ENCODE data around the gene IL21R. TPM values are rescaled to one million over a fixed set of nuclear protein-coding genes. Genes with fewer than 3 reads are reported as not detected.
"Not testable (repeated sequence)": the region's sequence is repeated elsewhere in the genome, so short reads cannot be mapped to it uniquely, and the experiment has no call there.

Gene IL21R
- total RNA-seq, 4 donors from 2014 or later: 0.20 to 1.1 (median 0.27) TPM; not detected in 1

GRCh38 chr16:27392671-27393070 is 9.3 kb upstream of the IL21R start:
- H3K36me3 ChIP-seq: no peaks in the 10 kb centered on the region
- H3K4me3 ChIP-seq: no peak overlapping the region
- H3K27me3 ChIP-seq: no peaks in the 10 kb centered on the region
- no peaks in the 10 kb centered on the region for H3K4me1 ChIP-seq
- in situ Hi-C loops (cut with MboI; ENCODE audit: low pct_ligation_motif_present in 1 of 4, low pct_unique_long_range_greater_than_20kb in 1 of 4, low sequenced_read_pairs in 3 of 4): no loop called here
- intact Hi-C loops (cut with DNase I; ENCODE audit: low total_unique reads): no loop called here
- H3K9me3 ChIP-seq: peaks cover 0 to 7% of the 10 kb centered on the region in 2 donors
- TF ChIP-seq CTCF (IDR thresholded peaks at IDR 0.05) (no peak), POLR2AphosphoS5 (IDR thresholded peaks at IDR 0.05) (no peak), POLR2A (IDR thresholded peaks at IDR 0.05) (no peak), EP300 (IDR thresholded peaks at IDR 0.05; ENCODE audit: low read depth) (no peak)
- H3K27ac ChIP-seq: no peak overlapping the region
- 82 to 88% methylated on average over 1 of the region's 1 CpG for WGBS, 2 donors (ENCODE audit: low coverage in 1 of 2)
- no peak for DNase-seq

- no peak for DNase-seq
- peaks cover 0 to 7% of the 10 kb centered on the region in 2 donors for H3K9me3 ChIP-seq
- no peaks in the 10 kb centered on the region for H3K4me1 ChIP-seq
- H3K4me3 ChIP-seq: no peak overlapping the region
- no peaks in the 10 kb centered on the region for H3K36me3 ChIP-seq
- intact Hi-C loops (cut with DNase I; ENCODE audit: low total_unique reads) (no loop called here), in situ Hi-C loops (cut with MboI; ENCODE audit: low pct_ligation_motif_present in 1 of 4, low pct_unique_long_range_greater_than_20kb in 1 of 4, low sequenced_read_pairs in 3 of 4) (no loop called here)
- no peak overlapping the region for H3K27ac ChIP-seq
- H3K27me3 ChIP-seq: no peaks in the 10 kb centered on the region
- TF ChIP-seq POLR2A (IDR thresholded peaks at IDR 0.05): no peak
- TF ChIP-seq CTCF (IDR thresholded peaks at IDR 0.05): no peak
- no peak for TF ChIP-seq POLR2AphosphoS5 (IDR thresholded peaks at IDR 0.05)
- no peak for TF ChIP-seq EP300 (IDR thresholded peaks at IDR 0.05; ENCODE audit: low read depth)
These were observed 7.5 kb upstream of the IL21R start for GRCh38 chr16:27394516-27394915.

- in situ Hi-C loops (cut with MboI; ENCODE audit: low pct_ligation_motif_present in 1 of 4, low pct_unique_long_range_greater_than_20kb in 1 of 4, low sequenced_read_pairs in 3 of 4); H3K27ac ChIP-seq; H3K4me3 ChIP-seq; DNase-seq; intact Hi-C loops (cut with DNase I; ENCODE audit: low total_unique reads); H3K36me3 ChIP-seq; H3K27me3 ChIP-seq; H3K9me3 ChIP-seq: not testable (repeated sequence)
- H3K4me1 ChIP-seq: peaks cover 0 to 16% (median 4%) of the 10 kb centered on the region in 4 donors
- WGBS, 2 donors (ENCODE audit: low coverage in 1 of 2): 76 to 78% methylated on average over 11 to 15 of the region's 15 CpGs
These were observed 3.6 kb upstream of the IL21R start for GRCh38 chr16:27398341-27398893.

- in situ Hi-C loops (cut with MboI; ENCODE audit: low pct_ligation_motif_present in 1 of 4, low pct_unique_long_range_greater_than_20kb in 1 of 4, low sequenced_read_pairs in 3 of 4) (no loop called here), intact Hi-C loops (cut with DNase I; ENCODE audit: low total_unique reads) (no loop called here)
- Histone ChIP-seq H3K4me1 (peaks cover 0 to 16% (median 4%) of the 10 kb centered on the region in 4 donors), H3K27ac (no peak overlapping the region), H3K27me3 (peaks cover 6% of the 10 kb centered on the region), H3K4me3 (no peak overlapping the region), H3K36me3 (no peaks in the 10 kb centered on the region), H3K9me3 (no peaks in the 10 kb centered on the region)
- 76 to 93% methylated on average over 8 of the region's 8 CpGs for WGBS, 2 donors (ENCODE audit: low coverage in 1 of 2)
- no peak for DNase-seq
- TF ChIP-seq POLR2A (IDR thresholded peaks at IDR 0.05) (no peak), POLR2AphosphoS5 (IDR thresholded peaks at IDR 0.05) (no peak), CTCF (IDR thresholded peaks at IDR 0.05) (no peak), EP300 (IDR thresholded peaks at IDR 0.05; ENCODE audit: low read depth) (no peak)
These were observed 2.8 kb upstream of the IL21R start for GRCh38 chr16:27398894-27399853.
